ENCODE results near the gene ASB16. TPM values are rescaled to one million over a fixed set of nuclear protein-coding genes. Genes with fewer than 3 reads are reported as not detected.

Gene ASB16
- total and polyA plus RNA-seq, 2 donors (not counting 3 experiments of a cell fraction or from before 2014, with no cell fraction given), result not detected

DNA sequence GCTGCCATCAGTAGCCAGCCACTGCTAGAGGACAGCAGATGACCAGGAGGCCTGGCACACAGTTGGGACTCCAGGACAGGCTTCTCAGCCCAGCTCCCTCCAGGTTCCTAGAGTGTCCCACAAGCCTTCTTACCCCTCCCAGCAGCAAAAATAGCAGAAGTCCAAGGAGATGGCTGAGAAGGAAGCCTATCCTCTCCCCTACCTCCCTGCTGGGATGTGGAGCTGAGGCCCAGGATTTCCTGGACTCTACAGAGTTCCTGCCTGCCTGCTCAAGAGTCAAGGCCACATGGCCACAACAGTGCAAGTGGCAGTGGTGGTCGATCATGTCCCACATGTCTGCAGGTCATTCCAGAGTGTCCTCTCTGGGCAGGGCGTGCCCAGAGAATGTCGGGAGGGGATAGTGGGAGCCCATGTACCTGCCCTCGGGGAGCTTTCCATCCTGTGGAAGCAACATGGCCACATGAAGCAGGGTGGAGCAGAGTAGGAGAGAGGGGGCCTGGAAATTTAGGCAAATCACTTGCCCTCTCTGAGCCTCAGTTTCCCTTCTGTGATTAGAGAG, 36.5 kb upstream of the ASB16 start:
- TF ChIP-seq GATA2 (IDR thresholded peaks at IDR 0.05; ENCODE audit: insufficient read depth, insufficient read length, low read depth, low read length) (no peak), EZH2 (IDR thresholded peaks at IDR 0.05; ENCODE audit: borderline replicate concordance, low read depth, low read length, severe bottlenecking) (no peak), POLR2AphosphoS5 (IDR thresholded peaks at IDR 0.05; ENCODE audit: insufficient read depth, low read depth, low read length) (no peak), FOS (IDR thresholded peaks at IDR 0.05; ENCODE audit: borderline replicate concordance, insufficient read depth, low read length) (no peak), POLR2A (IDR thresholded peaks at IDR 0.05; ENCODE audit: low read depth, low read length) (no peak), JUN (IDR thresholded peaks at IDR 0.05; ENCODE audit: borderline replicate concordance, insufficient read depth, insufficient read length, low read depth) (no peak), MYC (IDR thresholded peaks at IDR 0.05; ENCODE audit: low read depth, low read length) (no peak), MAX (IDR thresholded peaks at IDR 0.05; ENCODE audit: insufficient read depth, insufficient read length) (no peak)
- TF ChIP-seq, protein P1, sequence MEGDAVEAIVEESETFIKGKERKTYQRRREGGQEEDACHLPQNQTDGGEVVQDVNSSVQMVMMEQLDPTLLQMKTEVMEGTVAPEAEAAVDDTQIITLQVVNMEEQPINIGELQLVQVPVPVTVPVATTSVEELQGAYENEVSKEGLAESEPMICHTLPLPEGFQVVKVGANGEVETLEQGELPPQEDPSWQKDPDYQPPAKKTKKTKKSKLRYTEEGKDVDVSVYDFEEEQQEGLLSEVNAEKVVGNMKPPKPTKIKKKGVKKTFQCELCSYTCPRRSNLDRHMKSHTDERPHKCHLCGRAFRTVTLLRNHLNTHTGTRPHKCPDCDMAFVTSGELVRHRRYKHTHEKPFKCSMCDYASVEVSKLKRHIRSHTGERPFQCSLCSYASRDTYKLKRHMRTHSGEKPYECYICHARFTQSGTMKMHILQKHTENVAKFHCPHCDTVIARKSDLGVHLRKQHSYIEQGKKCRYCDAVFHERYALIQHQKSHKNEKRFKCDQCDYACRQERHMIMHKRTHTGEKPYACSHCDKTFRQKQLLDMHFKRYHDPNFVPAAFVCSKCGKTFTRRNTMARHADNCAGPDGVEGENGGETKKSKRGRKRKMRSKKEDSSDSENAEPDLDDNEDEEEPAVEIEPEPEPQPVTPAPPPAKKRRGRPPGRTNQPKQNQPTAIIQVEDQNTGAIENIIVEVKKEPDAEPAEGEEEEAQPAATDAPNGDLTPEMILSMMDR (IDR thresholded peaks at IDR 0.05; ENCODE audit: extremely low read depth in 1 of 2, insufficient read depth in 1 of 2, low read depth in 1 of 2, low read length in 2 of 2), result no peak

More for the DNA sequence above, 36.5 kb upstream of the ASB16 start:
- no peaks in the 10 kb centered on the region for H3K9me3 ChIP-seq (replicated peaks; ENCODE audit: control insufficient read depth, insufficient read depth, low read length)
- ChIA-PET POLR2A (no interaction called here), CTCF (interaction anchor here (0.8 to 2.1 kb wide), 3 partner anchors 10 to 51 kb away, joined by 3 to 12 read pairs (median 4); partner anchors contain the start of gene HDAC5)
- no peaks in the 10 kb centered on the region for H3K27me3 ChIP-seq (ENCODE audit: control insufficient read depth in 2 of 2, insufficient read depth in 2 of 2, low read length in 2 of 2)
- H3K79me2 ChIP-seq (ENCODE audit: control insufficient read depth, insufficient read depth, low read length), result no peaks in the 10 kb centered on the region
- no peak overlapping the region for H2AFZ ChIP-seq (ENCODE audit: low read depth, low read length)
- no peaks in the 10 kb centered on the region for H4K20me1 ChIP-seq (replicated peaks; ENCODE audit: control insufficient read depth, extremely low read depth, insufficient read depth, low read length)
- no peak overlapping the region for H3K4me2 ChIP-seq (ENCODE audit: insufficient read depth, low read length)
- BruUV-seq (replicated peaks), result no TSS peak
- FAIRE-seq (no peak), DNase-seq (ENCODE audit: low read depth, low spot score) (no peak)
- no peaks in the 10 kb centered on the region for H3K9me1 ChIP-seq (replicated peaks; ENCODE audit: control insufficient read depth, extremely low read depth, insufficient read depth, low read length)
- H3K36me3 ChIP-seq (ENCODE audit: control insufficient read depth in 2 of 2, extremely low read depth in 1 of 2, insufficient read depth in 2 of 2, low read length in 2 of 2), result no peaks in the 10 kb centered on the region
- dilution Hi-C loops (cut with MboI; ENCODE audit: extremely low pct_ligation_motif_present, low sequenced_read_pairs), result no loop called here
- H3K4me1 ChIP-seq (ENCODE audit: control insufficient read depth, extremely low read depth, insufficient read depth, low read length), result peaks cover 13% of the 10 kb centered on the region
- no peak overlapping the region for H3K4me3 ChIP-seq (replicated peaks in 1 of 3; ENCODE audit: insufficient read depth in 1 of 3, low read depth in 1 of 3, low read length in 3 of 3)
- H3K27ac ChIP-seq (ENCODE audit: insufficient read depth, low read depth, low read length), result no peak overlapping the region
- intact Hi-C loops (cut with micrococcal nuclease), result no loop called here
- no peak overlapping the region for H3K9ac ChIP-seq (replicated peaks; ENCODE audit: extremely low read depth, insufficient read depth, low read length)

Measured in endothelial cell of umbilical vein (primary cell).